ENCODE data around the gene CRIM1. TPM values are rescaled to one million over a fixed set of nuclear protein-coding genes. Genes with fewer than 3 reads are reported as not detected.

CRIM1 gene
- total RNA-seq, 6 donors from 2014 or later = 74.7 to 128 (median 110) TPM

- H3K4me1 ChIP-seq = peaks cover 41 to 75% (median 62%) of the 10 kb centered on the region in 4 donors
- ATAC-seq (ENCODE audit: low FRiP score in 2 of 2) = no peak
- H3K27ac ChIP-seq = peak overlapping the region; percentile 37 to 84 (median 50)
- no peaks in the 10 kb centered on the region for H3K9me3 ChIP-seq
- no peaks in the 10 kb centered on the region for H3K27me3 ChIP-seq
- H3K4me3 ChIP-seq = no peak overlapping the region
- 63% methylated on average over 11 of the region's 11 CpGs for WGBS, 2 donors
- TF ChIP-seq POLR2A (IDR thresholded peaks at IDR 0.05) (no peak), EP300 (IDR thresholded peaks at IDR 0.05) (no peak), CTCF (IDR thresholded peaks at IDR 0.05) (no peak), POLR2AphosphoS5 (IDR thresholded peaks at IDR 0.05) (no peak)
- no peak for DNase-seq
- H3K36me3 ChIP-seq = no peaks in the 10 kb centered on the region
These were observed 56.4 kb downstream of the CRIM1 start for GRCh38 chr2:36411962-36412444.

GRCh38 chr2:36413218-36413617 is 57.6 kb downstream of the CRIM1 start:
- Histone ChIP-seq H3K36me3 (no peaks in the 10 kb centered on the region), H3K27ac (peak overlapping the region in 2 of 4 donors; percentile 54 to 84), H3K9me3 (no peaks in the 10 kb centered on the region), H3K4me1 (peaks cover 37 to 70% (median 56%) of the 10 kb centered on the region in 4 donors), H3K27me3 (no peaks in the 10 kb centered on the region), H3K4me3 (no peak overlapping the region)
- no peak for TF ChIP-seq CTCF (IDR thresholded peaks at IDR 0.05)
- no peak for TF ChIP-seq POLR2A (IDR thresholded peaks at IDR 0.05)
- TF ChIP-seq POLR2AphosphoS5 (IDR thresholded peaks at IDR 0.05) = no peak
- no peak for TF ChIP-seq EP300 (IDR thresholded peaks at IDR 0.05)
- DNase-seq (no peak), ATAC-seq (ENCODE audit: low FRiP score in 2 of 2) (no peak)
- 62 to 71% methylated on average over 4 of the region's 4 CpGs for WGBS, 2 donors

- no peak for ATAC-seq (ENCODE audit: low FRiP score in 2 of 2)
- DNase-seq = no peak
- 87 to 89% methylated on average over 4 of the region's 4 CpGs for WGBS, 2 donors
- TF ChIP-seq EP300 (IDR thresholded peaks at IDR 0.05) (no peak), POLR2A (IDR thresholded peaks at IDR 0.05) (no peak), CTCF (IDR thresholded peaks at IDR 0.05) (no peak), POLR2AphosphoS5 (IDR thresholded peaks at IDR 0.05) (no peak)
- Histone ChIP-seq H3K36me3 (no peaks in the 10 kb centered on the region), H3K27me3 (no peaks in the 10 kb centered on the region), H3K4me3 (no peak overlapping the region), H3K4me1 (peaks cover 28 to 59% (median 45%) of the 10 kb centered on the region in 4 donors), H3K27ac (peak overlapping the region in 2 of 4 donors; percentile 54 to 84), H3K9me3 (no peaks in the 10 kb centered on the region)
These were observed 58.7 kb downstream of the CRIM1 start for GRCh38 chr2:36414307-36414706.

- no peak overlapping the region for H3K4me3 ChIP-seq
- no peaks in the 10 kb centered on the region for H3K36me3 ChIP-seq
- H3K9me3 ChIP-seq = no peaks in the 10 kb centered on the region
- H3K27me3 ChIP-seq = no peaks in the 10 kb centered on the region
- 58 to 71% methylated on average over 6 of the region's 6 CpGs for WGBS, 2 donors
- H3K4me1 ChIP-seq = peaks cover 24 to 48% (median 36%) of the 10 kb centered on the region in 4 donors
- DNase-seq (no peak), ATAC-seq (ENCODE audit: low FRiP score in 2 of 2) (no peak)
- TF ChIP-seq EP300 (IDR thresholded peaks at IDR 0.05) (no peak), POLR2A (IDR thresholded peaks at IDR 0.05) (no peak), CTCF (IDR thresholded peaks at IDR 0.05) (no peak), POLR2AphosphoS5 (IDR thresholded peaks at IDR 0.05) (no peak)
- peak overlapping the region in 2 of 4 donors; percentile 8 to 84 for H3K27ac ChIP-seq
These were observed 59.9 kb downstream of the CRIM1 start for GRCh38 chr2:36415381-36416022.

Measured in upper lobe of left lung (tissue), 6 donors.